ENCODE results near the gene CBX5. TPM values are rescaled to one million over a fixed set of nuclear protein-coding genes. Genes with fewer than 3 reads are reported as not detected.
A peak's percentile ranks its signal among the peaks of the same experiment; 100 is the strongest.

Gene CBX5
- total RNA-seq, 3 donors from 2014 or later, result 37.1 to 56.9 (median 50.5) TPM

- H3K9me3 ChIP-seq, result no peaks in the 10 kb centered on the region
- no peaks in the 10 kb centered on the region for H3K36me3 ChIP-seq (ENCODE audit: low read depth)
- intact Hi-C loops (cut with DNase I, micrococcal nuclease), result loop anchor here in 1 of 2 donors (10.0 kb wide), 1 partner anchor 144 kb away; the partner anchor contains the start of gene GPR84
- TF ChIP-seq CTCF (IDR thresholded peaks at IDR 0.05), result no peak
- H3K4me1 ChIP-seq (ENCODE audit: low read depth), result peaks cover 13% of the 10 kb centered on the region
- ATAC-seq (no peak), DNase-seq (no peak)
- no peak overlapping the region for H3K4me3 ChIP-seq
Observed at GRCh38 chr12:54220567-54220966, 59.4 kb downstream of the CBX5 start.

- Histone ChIP-seq H3K36me3 (ENCODE audit: low read depth) (no peaks in the 10 kb centered on the region), H3K9me3 (no peaks in the 10 kb centered on the region), H3K4me1 (ENCODE audit: low read depth) (peaks cover 13% of the 10 kb centered on the region), H3K4me3 (no peak overlapping the region)
- peak in 2 of 3 donors; percentile 65 to 77 for DNase-seq
- TF ChIP-seq CTCF (IDR thresholded peaks at IDR 0.05), result peak; percentile 53
- intact Hi-C loops (cut with DNase I, micrococcal nuclease), result loop anchor here in 1 of 2 donors (10.0 kb wide), 1 partner anchor 145 kb away; the partner anchor contains the start of gene GPR84
- ATAC-seq, result peak; percentile 56
Observed at GRCh38 chr12:54220092-54220557, 59.8 kb downstream of the CBX5 start.

GRCh38 chr12:54217774-54218241 is 62.1 kb downstream of the CBX5 start:
- peaks cover 13% of the 10 kb centered on the region for H3K4me1 ChIP-seq (ENCODE audit: low read depth)
- H3K36me3 ChIP-seq (ENCODE audit: low read depth), result no peaks in the 10 kb centered on the region
- intact Hi-C loops (cut with DNase I, micrococcal nuclease), result no loop called here
- no peak overlapping the region for H3K4me3 ChIP-seq
- TF ChIP-seq CTCF (IDR thresholded peaks at IDR 0.05), result no peak
- H3K9me3 ChIP-seq, result no peaks in the 10 kb centered on the region
- DNase-seq, result peak; percentile 29 to 71 (median 53)
- ATAC-seq, result peak; percentile 5

GRCh38 chr12:54216797-54217661 is 62.9 kb downstream of the CBX5 start:
- ATAC-seq, result peak; percentile 78
- H3K4me1 ChIP-seq (ENCODE audit: low read depth), result peaks cover 13% of the 10 kb centered on the region
- peak; percentile 30 for TF ChIP-seq CTCF (IDR thresholded peaks at IDR 0.05)
- intact Hi-C loops (cut with DNase I, micrococcal nuclease), result no loop called here
- no peak overlapping the region for H3K4me3 ChIP-seq
- no peaks in the 10 kb centered on the region for H3K36me3 ChIP-seq (ENCODE audit: low read depth)
- H3K9me3 ChIP-seq, result no peaks in the 10 kb centered on the region
- peak; percentile 74 to 89 (median 77) for DNase-seq

- no peak for ATAC-seq
- Histone ChIP-seq H3K4me3 (no peak overlapping the region), H3K9me3 (no peaks in the 10 kb centered on the region), H3K4me1 (ENCODE audit: low read depth) (peaks cover 13% of the 10 kb centered on the region), H3K36me3 (ENCODE audit: low read depth) (no peaks in the 10 kb centered on the region)
- intact Hi-C loops (cut with DNase I, micrococcal nuclease), result no loop called here
- no peak for TF ChIP-seq CTCF (IDR thresholded peaks at IDR 0.05)
- peak in 2 of 3 donors; percentile 46 to 73 for DNase-seq
Observed at GRCh38 chr12:54215989-54216796, 63.7 kb downstream of the CBX5 start.

Data from mucosa of descending colon (tissue), 3 donors.